Stimulated activated CD4-positive, alpha-beta T cell treated with anti-CD3 and anti-CD28 coated beads, Interleukin-1b, Interleukin-23, amount 100 ng/mL, for 1 hour (primary cell): ENCODE data around the gene PTGES2.
A peak's percentile ranks its signal among the peaks of the same experiment; 100 is the strongest.
"Not testable (repeated sequence)": the region's sequence is repeated elsewhere in the genome, so short reads cannot be mapped to it uniquely, and the experiment has no call there.

Experiments
- DNase-seq, 2 donors: peaks; one replicate each; pipeline ENCODE4 v3.0.0-alpha.2; 2020; ENCODE audit warnings: low read depth in 2 of 2

The PTGES2 gene

DNA sequence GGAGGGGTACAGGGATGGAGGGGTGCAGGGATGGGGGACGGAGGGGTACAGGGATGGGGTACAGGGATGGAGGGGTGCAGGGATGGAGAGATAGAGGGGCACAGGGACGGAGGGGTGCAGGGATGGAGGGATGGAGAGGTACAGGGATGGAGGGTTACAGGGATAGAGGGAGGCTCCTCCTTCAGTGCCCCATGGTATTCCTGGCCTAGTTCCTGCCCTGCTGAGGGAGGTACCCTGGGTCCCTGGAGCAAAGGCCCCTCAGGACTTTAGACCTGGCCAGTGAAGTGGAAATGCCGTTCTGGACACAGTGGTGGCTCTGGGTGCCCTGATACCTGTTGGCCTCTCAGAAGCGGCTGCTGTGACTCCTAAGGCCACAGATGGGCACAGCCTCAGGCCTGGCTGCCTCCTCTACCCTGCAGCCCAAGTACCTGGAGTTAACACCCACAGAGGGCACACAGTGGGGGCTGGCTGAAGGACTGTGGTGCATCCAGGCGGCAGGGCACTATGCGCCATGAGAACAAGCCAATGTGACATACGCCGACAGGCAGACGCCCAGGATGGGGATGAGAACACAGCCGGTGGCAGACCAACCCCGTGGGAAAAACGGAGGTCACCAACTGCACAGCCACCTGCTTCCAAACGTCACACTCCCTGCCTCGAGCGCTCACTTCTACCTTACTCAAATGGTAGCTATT lies 8.4 kb downstream of the PTGES2 start:
- DNase-seq, result no peak

DNA sequence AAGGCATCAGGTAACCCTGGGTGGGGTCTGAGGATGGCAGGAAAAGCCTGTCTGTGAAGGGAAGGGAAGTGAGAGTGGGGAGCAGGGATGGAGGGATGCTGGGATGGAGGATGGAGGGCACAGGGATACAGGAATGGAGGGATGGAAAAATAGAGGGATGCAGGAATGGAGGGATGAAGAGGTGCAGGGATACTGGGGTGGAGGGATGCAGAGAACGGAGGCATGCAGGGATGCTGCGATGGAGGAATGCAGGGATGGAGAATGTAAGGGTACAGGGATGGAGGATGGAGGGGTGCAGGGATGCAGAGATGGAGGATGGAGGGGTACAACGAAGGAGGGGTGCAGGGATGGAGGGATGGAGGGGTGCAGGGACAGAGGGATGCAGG lies 9.1 kb downstream of the PTGES2 start:
- no peak for DNase-seq

DNA sequence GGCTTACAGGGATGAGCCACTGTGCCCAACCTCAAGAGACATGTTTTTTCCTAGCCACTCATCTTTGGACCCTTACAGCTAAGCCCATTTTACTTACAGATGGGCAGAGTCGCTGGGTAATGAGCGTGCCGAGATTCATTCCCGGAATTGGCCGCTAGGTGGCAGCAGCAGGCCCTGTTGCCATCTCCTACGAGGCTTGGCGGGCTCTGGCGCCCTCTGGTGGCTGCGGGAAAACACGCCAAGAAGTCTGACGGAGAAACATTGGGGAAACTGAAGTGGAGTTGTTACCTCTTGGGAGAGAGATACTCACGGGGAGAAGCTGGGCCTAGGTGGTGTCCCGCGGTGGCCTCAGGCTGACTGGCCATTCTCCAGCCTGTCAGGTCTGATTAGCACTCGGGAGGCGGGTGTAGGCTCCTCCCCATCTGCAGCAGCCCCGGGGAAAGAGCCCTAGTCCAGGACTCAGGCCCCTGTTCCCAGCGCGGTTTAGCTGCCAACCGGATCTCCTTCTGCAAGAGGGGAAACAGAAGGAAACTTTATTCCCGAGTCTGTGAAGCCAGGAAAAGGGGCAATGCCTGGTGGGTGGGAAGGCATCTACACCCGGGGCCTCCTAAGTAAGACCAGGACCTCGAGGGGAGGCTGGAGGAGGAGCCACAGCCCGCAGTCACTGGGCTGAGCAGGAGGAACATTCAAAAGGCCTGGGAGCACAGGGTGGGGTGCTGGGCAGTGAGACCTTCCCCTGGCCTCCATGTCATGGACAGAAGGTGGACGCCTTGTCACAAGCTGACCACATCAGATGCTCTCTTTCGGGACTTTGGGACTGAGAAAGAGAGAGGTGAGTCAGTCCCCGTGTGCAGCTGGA lies 9.7 kb downstream of the PTGES2 start:
- DNase-seq, result peak; percentile 95 to 99

DNA sequence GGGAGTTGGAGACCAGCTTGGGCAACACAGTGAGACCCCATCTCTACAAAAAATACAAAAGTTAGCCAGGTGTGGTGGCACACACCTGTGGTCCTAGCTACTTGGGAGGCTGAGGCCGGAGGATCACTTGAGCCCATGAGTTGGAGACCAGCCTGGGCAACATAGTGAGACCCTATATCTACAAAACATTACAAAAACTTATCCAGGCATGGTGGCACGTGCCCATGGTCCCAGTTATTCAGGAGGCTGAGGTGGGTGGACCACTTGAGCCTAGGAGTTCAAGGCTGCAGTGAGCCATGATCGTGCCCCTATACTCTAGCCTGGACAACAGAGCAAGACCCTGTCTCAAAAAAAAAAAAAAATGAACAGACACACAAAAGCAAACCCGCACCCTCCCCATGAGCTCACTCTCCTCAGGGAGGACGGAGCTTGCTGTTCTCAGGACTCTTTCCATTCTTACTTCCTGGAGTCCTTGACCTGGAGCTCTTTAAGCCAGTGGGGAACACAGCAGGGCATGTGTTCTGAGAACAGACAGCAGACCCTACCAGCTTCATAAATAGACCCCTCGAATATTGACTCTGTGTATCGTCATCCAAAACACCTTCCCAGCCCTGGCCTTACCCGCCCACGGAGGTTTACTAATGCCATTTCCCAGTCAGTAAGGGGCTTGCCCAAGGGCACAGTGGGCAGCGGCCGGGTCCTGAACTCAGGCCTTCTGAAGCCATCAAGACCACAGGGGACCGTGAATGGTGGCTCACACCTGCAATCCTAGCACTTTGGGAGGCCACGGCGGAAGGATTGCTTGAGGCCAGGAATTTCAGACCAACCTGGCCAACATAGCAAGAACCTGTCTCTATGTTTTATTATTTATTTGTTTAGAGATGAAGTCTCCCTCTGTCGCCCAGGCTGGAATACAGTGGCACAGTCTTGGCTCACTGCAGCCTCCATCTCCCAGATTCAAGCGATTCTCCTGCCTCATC lies 11.1 kb downstream of the PTGES2 start:
- DNase-seq, result no peak

DNA sequence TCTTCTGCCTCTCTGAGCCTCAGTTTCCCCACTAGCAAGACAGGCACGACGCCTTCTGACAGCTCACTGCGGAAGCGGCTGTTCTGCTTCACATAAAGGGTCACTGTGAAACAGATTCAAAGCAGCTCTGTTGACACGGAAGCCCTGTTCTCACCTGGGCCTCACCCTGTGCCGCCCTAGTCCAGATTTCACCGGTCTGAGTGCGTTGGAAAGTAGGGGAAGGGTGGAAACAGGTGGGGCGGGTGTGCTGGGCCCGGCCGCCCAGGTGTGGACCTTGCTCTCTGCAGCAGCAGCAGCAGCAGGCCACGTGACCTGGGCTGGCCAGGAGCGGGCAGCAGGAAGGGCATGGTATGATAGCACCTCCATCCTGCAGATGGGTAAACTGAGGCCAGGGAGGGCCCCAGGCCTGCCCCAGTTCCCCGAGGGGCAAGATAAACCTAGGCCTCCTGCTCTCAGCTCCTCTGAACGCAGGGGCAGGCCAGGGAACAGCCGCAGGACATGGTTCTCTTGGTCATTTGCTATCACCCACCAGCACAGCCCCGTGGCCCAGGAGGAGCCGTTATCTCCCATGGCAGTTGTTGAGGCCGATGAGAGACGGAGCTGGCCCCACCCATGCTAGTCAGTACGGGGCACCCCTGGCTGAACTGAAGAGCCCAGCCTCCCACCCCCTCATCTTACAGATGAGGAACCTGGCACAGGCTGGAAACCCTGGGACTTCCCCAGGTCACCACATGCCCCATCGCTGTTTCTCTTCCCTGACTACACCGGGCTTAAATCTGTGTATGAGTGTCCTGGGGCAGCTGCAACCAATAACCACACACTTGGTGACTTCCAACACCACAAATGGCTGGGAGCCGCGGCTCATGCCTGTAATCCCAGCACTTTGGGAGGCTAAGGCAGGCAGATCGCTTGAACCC lies 12.1 kb downstream of the PTGES2 start:
- no peak for DNase-seq

DNA sequence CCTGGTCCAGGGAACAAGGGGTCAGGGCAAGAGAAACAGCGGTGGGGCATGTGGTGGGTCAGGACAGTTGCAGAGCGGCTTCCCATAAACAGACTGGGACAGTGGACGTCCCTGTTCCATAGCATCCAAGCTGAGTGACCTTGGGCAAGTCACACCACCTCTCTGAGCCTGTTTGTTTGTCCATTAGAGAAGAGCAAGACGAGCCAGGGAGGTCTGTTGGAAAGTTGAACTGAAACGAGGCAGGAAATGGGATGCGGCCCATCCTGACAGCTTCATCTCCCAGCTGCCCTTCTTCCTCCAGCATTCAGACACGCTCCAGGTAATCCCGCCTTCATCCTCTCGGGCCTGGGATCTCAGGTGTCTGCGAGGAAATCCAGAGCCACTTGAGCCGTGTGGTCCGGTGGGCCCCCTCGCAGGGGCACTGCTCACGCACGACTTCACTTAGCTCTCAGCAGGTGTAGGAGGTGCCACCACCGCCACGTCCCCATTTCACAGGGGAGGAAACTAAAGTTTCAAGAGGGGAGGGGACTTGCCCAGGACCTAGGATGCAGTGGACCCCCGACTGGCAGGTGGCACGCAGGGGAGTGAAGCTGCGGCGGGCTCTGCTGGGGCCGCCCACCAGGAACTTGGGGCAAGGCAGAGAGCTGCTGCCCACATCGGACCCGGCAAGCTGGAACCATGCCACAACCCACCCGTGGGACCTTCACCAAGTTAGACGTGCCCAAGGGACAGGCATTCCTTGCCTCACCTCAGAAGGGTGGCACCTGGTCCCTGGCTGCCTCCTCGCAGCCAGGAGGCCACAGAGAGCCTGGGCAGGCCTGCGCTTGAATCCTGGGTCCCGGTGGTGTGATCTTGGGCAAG lies 13.0 kb downstream of the PTGES2 start:
- DNase-seq, result no peak

DNA sequence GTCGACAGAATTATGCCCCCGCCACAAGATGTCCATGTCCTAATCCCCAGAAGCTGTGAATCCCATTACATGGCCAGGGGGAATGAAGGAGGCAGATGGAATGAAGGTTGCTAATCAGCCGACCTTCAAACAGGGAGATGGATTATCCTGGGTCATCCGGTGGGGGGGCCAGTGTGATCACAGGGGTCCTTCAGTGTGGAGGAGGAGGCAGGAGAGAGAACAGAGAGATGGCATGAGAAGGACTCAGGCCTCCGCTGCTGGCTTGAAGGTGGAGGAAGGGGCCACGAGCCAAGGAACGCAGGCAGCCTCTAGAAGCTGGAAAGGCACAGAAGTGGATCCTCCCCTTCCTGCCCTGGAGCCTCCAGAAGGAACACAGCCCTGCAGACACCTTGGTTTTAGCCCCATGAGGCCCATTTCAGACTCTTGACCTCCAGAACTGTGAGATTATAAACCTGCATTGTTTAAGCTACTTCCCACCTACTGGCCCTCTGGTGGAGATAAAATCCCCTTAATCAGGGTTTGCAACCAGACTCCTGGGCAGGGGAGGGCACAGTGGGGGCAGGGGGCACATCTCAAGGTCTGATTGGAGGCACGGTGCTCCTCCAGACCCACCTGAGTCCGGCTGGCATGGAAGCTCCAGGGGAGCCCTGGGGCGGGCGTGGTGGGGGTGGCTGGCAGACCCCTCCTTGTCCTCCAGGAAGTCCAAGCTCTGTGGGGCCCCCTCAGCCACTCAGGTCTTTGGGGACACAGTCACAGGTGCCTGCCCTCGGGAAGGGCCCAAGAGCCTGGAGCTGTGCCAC lies 13.8 kb downstream of the PTGES2 start:
- DNase-seq, result no peak

DNA sequence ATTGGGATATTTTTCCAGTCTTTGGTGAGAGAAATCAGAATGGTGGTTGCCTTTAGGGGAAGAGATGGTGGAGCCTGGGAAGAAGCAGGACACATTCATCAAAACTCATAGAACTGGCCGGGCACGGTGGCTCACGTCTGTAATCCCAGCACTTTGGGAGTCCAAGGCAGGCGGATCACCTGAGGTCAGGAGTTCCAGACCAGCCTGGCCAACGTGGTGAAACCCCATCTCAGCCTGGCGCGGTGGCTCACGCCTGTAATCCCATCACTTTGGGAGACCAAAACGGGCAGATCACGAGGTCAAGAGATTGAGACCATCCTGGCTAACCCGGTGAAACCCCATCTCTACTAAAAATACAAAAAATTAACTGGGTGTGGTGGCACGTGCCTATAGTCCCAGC lies 15.8 kb downstream of the PTGES2 start:
- not testable (repeated sequence) for DNase-seq

DNA sequence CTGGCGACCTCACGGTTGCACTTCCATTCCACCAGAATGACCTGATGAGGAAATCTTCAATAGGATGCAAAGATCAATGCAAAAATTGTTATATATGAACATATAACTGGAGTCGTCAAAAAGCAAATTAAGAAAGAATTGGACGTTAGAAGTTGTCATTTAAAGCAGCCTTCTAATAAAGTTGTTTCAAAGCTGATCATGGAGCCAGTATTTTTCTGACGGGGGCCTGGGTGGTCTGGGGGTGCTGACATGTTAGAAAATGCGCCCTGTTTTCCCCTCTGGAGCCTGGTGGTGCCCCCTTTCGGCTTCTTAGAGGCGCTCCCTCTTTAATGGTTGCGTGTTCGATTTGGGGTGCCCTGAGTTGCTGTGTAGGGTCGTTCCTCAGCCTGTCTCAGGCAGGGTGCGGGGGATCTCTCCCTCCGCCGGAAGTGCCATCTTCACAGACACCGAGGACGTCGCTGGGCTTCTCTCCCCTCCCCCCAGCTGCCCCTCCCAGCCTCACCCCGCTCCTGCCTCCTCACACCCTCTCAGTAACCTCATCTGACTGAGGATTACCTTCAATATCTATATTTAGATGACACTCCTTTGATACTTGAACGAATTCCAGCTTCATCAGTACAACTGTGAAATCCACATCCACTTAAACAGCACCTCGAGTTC lies 18.3 kb downstream of the PTGES2 start:
- DNase-seq, result no peak

DNA sequence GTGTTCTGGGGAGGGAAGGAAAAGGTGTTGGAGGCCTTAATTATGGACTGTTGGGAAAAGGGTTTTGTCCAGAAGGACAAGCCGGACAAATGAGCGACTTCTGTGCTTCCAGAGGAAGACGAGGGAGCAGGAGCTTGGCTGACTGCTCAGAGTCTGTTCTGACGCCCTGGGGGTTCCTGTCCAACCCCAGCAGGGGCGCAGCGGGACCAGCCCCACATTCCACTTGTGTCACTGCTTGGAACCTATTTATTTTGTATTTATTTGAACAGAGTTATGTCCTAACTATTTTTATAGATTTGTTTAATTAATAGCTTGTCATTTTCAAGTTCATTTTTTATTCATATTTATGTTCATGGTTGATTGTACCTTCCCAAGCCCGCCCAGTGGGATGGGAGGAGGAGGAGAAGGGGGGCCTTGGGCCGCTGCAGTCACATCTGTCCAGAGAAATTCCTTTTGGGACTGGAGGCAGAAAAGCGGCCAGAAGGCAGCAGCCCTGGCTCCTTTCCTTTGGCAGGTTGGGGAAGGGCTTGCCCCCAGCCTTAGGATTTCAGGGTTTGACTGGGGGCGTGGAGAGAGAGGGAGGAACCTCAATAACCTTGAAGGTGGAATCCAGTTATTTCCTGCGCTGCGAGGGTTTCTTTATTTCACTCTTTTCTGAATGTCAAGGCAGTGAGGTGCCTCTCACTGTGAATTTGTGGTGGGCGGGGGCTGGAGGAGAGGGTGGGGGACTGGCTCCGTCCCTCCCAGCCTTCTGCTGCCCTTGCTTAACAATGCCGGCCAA lies 19.1 kb downstream of the PTGES2 start:
- DNase-seq, result no peak

DNA sequence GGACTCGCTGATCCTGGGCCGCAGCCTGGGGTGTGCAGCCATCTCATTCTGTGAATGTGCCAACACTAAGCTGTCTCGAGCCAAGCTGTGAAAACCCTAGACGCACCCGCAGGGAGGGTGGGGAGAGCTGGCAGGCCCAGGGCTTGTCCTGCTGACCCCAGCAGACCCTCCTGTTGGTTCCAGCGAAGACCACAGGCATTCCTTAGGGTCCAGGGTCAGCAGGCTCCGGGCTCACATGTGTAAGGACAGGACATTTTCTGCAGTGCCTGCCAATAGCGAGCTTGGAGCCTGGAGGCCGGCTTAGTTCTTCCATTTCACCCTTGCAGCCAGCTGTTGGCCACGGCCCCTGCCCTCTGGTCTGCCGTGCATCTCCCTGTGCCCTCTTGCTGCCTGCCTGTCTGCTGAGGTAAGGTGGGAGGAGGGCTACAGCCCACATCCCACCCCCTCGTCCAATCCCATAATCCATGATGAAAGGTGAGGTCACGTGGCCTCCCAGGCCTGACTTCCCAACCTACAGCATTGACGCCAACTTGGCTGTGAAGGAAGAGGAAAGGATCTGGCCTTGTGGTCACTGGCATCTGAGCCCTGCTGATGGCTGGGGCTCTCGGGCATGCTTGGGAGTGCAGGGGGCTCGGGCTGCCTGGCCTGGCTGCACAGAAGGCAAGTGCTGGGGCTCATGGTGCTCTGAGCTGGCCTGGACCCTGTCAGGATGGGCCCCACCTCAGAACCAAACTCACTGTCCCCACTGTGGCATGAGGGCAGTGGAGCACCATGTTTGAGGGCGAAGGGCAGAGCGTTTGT lies 19.9 kb downstream of the PTGES2 start:
- DNase-seq, result no peak

DNA sequence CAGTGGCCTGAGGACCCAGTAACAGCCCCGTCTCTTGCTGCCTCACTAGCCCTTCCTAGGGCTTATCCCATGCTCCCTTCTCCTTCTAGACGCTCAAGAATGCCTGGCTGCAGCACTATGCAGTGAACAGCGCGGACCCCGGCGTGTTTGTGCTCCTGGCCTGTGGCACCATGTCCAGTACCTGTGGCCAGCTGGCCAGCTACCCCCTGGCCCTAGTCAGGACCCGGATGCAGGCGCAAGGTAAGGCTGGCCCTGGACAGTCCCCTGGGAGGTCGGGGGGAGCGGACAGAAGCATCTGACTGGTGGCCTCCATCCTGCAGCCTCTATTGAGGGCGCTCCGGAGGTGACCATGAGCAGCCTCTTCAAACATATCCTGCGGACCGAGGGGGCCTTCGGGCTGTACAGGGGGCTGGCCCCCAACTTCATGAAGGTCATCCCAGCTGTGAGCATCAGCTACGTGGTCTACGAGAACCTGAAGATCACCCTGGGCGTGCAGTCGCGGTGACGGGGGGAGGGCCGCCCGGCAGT lies 20.5 kb downstream of the PTGES2 start:
- DNase-seq, result no peak

DNA sequence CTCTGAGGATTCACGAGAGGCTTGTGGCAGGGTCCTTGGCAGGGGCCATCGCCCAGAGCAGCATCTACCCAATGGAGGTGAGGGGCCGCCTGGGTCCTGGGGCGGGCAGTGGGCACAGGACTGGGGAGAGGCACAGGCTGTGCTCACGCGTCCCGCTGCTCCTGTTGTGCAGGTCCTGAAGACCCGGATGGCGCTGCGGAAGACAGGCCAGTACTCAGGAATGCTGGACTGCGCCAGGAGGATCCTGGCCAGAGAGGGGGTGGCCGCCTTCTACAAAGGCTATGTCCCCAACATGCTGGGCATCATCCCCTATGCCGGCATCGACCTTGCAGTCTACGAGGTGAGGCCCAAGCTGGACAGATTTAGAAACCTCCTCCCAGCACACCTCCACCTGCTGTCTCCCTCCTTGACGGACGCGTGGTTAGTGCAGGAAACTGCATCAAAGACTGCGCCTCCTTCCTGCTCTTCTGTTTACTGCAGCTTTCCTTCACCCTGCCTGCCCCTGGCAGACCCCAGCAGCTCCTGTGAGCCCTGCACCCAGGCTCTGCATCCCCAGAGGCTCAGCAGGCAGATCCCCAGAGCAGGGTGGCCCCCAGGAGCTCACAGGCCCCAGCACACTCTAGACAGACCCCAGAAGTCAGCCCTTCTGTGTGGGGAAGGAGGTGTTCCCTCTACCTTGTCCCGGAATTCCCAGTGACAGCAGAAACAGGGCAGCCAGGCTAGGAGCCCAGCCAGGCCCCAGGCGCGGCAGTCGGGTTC lies 21.2 kb downstream of the PTGES2 start:
- DNase-seq, result no peak

DNA sequence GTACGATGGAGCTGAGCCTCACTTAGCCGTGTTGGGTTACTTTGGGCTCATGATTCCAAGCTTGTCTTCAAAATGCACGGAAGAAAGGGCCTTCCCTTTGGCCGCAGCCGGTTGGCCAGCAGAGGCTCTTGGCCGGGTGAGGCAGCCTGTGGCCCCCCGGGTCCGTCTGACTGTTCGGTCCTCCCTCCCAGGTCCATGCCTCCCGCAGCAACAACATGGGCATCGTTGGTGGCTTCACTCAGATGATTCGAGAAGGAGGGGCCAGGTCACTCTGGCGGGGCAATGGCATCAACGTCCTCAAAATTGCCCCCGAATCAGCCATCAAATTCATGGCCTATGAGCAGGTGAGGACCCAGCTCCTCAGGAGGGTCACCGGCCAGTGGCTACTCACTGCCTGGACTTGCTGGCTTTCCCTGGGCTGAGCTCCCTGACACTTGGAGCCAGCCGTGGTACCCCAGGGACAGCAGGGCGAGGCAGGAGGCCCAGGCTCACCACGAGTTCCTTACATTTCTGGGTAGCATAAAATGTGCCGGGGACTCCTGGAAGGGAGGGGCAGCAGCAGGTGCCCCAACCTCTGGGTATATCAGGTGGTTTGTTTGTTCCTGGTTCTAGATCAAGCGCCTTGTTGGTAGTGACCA lies 21.9 kb downstream of the PTGES2 start:
- no peak for DNase-seq

DNA sequence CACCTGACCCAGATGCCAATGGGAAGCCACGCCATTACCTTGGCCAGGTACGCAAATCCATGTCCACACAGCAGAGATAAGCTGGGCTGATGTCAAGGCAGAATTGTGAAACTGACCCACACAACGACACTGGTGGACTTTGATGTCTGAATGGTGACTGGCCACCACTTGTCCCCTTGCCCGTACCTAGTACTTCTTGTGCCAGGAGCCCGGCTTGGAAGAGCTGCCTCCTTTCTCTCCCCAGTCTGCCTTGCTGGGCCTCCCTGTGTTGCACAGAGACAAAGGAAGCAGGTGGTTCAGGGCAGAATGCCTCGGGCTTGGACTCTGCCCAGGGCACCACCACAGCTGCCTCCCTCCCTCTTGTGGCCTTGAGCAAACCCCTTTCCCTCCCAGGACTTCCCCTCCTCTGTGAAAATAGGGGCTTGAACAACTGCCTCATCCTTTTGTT lies 23.3 kb downstream of the PTGES2 start:
- DNase-seq, result no peak

DNA sequence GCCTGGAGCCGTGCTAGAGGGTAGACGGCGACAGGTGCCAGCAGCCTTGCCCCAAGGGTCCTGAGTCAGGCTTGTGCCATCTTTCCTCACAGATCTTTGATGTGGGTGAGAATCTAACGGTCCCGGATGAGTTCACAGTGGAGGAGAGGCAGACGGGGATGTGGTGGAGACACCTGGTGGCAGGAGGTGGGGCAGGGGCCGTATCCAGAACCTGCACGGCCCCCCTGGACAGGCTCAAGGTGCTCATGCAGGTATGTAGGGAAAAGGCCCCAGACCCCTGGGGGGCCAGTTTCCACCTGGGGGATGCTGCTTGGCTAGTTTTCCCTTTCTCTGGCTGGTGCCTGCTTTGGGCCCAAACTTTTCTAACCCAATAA lies 24.0 kb downstream of the PTGES2 start:
- DNase-seq, result no peak
